ENCODE results near the gene TRAPPC10.

DNA sequence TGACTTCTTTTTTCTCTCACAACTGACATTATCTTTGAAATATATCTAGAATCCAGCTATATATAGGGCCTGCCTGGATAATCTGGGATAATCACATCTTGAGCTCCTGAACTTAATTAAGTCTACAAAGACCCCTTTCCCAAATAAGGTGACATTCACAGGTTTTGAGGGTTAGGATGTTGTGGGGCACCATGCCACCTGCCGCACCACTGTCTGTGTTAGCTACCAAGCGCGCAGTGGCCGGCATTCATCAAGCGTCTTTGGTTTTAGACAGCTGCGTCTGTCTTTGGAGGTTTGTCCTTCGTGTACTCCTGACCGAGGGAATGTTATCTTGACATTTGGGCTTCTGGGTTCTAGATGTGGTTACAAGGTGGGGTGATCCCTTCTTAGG is 7.5 kb downstream of the TRAPPC10 start:
- TF ChIP-seq EZH2phosphoT487 (IDR thresholded peaks at IDR 0.05; ENCODE audit: borderline replicate concordance), result no peak
- TF ChIP-seq, protein P1, sequence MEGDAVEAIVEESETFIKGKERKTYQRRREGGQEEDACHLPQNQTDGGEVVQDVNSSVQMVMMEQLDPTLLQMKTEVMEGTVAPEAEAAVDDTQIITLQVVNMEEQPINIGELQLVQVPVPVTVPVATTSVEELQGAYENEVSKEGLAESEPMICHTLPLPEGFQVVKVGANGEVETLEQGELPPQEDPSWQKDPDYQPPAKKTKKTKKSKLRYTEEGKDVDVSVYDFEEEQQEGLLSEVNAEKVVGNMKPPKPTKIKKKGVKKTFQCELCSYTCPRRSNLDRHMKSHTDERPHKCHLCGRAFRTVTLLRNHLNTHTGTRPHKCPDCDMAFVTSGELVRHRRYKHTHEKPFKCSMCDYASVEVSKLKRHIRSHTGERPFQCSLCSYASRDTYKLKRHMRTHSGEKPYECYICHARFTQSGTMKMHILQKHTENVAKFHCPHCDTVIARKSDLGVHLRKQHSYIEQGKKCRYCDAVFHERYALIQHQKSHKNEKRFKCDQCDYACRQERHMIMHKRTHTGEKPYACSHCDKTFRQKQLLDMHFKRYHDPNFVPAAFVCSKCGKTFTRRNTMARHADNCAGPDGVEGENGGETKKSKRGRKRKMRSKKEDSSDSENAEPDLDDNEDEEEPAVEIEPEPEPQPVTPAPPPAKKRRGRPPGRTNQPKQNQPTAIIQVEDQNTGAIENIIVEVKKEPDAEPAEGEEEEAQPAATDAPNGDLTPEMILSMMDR (conservative IDR thresholded peaks at IDR 0.05; ENCODE audit: low read length), result no peak
